ENCODE measurements around the gene KRTAP1-1.
A peak's percentile ranks its signal among the peaks of the same experiment; 100 is the strongest.

Gene KRTAP1-1

DNA sequence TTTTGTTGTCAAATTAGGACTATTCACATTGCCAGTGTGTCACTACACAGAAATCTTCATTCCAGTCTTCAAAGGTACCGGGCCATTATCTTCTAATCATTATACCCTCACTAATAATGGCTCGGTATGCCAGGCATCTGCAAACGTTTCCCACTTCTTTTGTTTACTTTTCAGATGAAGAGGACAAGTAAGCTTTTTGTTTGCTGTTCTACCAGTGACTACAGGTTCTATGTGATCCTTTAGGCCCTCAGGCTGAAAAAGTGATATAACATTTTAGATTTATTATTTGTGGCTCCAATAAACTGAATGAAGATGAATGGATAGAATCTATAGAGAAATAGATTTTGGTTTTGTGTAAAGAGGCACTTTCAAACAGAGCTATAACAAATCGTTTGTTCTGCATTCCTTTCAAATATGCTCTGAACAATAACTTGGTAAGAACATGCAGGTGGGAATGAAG is 31.9 kb downstream of the KRTAP1-1 start:
- no peak for DNase-seq

DNA sequence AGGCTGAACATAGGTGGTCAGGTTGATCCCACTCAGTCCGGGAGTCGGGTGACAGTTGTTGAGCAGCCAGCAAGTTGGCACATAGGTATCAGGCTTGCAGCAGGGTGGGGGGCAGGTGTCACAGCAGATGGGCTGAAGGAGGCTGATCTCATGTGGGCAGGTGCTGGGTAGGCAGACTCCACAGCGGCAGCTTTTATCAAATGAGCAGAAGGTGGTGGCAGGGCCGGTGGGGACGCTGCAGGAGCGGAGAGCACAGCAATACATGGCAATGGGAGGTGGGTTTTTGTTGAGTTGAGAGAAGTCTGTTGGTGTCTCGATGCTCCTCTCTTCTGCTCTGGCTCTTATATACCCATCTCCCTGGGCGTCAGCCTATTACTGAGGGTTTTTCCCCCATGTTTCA is 32.4 kb downstream of the KRTAP1-1 start, which contains the start of gene KRTAP3-1:
Gene KRTAP3-1 (minus strand): TSS at position 318 of the 400 bp plus-strand sequence. CDS start 54 bp downstream, at position 264.
- DNase-seq = peak; percentile 72

DNA sequence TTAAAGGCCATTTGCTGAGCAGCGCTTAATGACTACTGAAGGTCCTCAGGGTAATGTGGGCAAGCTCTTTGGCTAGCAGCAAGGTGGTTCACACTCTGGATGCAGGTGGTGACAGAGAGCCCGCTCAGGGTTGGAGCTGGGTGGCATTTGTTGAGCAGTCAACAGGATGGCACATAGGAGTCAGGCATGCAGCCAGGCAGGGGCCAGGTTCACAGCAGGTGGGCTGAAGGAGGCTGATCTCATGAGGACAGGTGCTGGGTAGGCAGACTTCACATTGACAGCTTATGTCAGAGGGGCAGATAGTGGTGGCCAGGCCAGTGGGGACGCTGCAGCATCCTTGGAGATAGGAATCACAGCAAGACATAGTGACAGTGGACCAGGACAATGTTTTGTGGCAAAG is 36.9 kb downstream of the KRTAP1-1 start:
- no peak for DNase-seq

DNA sequence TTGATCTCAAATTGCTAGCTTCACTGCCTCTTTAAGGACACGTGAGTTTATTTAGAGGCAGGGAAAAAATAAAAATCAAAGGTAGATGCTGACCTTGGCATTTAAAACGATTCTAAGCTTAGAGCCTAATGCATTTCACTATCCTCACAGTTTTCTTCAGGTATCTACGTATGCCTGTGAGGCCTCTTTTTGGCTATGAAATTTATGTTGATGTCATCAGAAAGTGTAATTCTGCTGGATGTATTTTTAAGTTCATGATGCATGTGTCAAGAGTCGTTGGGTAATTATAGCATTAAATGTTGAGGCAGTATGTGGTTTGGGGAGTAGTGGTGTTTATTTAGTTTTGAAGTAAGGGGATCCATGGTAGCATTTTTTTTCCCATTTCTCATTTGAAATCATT is 37.3 kb downstream of the KRTAP1-1 start:
- DNase-seq = no peak

DNA sequence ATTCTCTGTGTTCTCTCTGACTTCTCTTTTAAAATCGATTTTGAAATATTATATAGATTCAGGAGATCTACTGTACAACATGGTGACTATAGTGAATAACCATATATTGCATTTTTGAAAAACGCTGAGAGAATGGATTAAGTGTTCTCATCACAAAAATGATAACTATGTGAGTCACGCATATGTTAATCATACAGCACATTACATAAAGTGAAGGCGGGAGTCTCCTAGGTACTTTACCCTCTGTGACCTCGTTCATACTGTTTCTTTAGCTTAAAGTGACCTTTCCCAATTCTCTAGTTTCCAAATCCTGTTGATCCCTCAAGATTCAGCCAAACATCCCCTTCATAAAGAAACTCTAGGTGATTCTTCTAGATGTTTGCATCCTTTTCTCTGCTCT is 38.4 kb downstream of the KRTAP1-1 start:
- no peak for DNase-seq

DNA sequence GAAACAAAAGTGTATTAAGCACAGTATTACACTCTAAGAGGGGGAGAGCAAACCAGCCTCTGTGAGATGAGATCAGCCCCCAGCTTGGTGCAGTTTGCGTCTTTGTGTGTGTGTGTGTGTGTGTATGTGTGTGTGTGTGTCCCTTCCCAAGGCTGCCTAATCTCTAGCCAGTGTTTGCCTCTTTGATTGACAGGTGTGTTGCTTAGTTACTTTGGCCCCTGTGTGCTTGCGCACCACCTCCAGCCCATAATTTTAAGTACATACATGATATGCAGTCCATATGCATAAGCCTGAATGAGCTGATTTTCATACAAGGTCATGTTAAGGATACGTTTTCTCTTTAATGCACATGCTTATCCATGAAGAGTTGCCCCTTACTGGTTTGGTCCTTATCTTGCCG is 39.5 kb downstream of the KRTAP1-1 start:
- no peak for DNase-seq

DNA sequence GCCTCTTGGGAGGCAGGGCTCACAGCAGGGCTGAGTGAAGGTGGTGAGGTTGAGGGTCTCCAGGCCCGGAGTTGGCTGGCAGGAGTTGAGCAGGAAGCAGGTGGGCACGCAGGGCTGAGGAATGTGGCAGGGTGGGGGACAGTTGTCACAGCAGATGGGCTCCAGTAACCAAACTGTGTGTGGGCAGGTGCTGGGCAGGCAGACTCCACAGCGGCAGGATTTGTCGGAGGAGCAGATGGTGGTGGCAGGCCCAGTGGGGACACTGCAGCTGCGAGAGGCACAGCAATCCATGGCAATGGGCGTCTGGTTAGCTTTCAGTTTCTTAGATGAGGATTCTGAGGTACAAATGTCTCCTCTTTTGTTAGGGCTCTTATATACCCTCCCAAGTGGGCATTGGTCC is 41.7 kb downstream of the KRTAP1-1 start, which contains the start of gene KRTAP3-2:
Gene KRTAP3-2 (minus strand): TSS at position 344 of the 400 bp plus-strand sequence. CDS start 53 bp downstream, at position 291.
- peak; percentile 6 for DNase-seq

DNA sequence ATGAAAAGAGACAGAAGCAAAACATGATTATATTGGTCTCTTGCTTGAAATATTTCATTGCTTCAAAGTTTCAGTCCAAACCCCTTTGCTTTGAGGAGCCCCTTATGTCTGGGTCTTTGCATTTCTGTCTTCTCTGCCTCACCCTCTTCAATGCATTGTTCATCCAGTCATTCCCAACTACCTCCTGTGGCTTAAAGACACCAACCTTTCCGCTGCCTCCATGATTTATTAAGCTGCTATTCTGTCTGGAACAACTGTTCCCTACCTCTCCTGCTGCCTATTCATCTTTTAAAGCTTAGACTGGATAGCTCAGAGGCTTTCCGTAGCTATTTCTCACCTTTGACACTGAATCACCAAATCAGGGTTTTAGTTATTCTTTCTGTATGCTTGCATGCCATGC is 43.9 kb downstream of the KRTAP1-1 start:
- no peak for DNase-seq

DNA sequence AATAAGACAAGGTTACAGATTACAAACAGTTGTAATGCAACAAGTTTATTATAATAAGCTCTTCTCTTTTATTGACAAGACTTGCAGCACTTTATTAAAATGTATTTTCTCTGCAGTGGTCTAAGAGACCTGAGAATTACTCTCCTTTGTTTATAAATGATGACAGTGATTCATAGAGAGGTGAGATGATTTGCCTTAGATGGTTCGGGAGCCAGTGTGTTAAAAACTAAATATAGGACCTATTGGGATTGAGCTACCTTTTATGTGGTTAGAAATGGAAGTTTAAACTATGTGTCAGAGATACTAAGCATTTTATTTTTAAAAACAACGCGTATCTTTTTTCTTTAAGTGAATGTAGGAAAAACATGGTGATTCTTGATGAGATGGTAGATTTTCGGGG is 44.4 kb downstream of the KRTAP1-1 start:
- no peak for DNase-seq

DNA sequence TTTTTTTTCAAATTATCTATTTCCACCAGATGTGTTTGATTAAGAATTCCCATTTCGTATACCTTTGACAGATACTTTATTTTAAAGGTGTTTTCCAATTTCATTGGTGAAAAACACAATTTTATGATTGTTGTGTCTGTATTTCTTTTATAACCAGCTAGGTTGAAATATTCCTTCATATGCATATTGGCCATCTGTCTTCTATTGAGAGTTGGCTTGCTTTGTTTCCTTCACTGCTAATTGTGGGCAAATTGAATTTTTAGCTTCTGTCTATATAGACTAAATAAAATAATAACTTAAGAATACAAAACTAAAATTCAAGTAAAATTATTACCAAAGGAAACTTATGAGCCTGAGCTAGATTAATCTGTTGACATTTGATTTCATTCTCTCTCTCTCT is 46.1 kb downstream of the KRTAP1-1 start:
- DNase-seq = no peak

DNA sequence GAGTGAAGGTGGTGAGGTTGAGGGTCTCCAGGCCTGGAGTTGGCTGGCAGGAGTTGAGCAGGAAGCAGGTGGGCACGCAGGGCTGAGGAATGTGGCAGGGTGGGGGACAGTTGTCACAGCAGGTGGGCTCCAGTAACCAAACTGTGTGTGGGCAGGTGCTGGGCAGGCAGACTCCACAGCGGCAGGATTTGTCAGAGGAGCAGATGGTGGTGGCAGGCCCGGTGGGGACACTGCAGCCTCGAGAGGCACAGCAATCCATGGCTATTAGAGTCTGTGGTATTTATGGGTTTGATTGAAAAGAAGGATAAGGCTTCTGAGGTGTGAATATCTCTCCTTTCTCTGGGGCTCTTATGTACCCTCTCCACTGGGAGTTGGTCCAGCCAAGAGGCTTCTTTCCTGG is 47.4 kb downstream of the KRTAP1-1 start, which contains the start of gene KRTAP3-3:
Gene KRTAP3-3 (minus strand): TSS at position 326 of the 400 bp plus-strand sequence. CDS start 67 bp downstream, at position 259.
- no peak for DNase-seq

DNA sequence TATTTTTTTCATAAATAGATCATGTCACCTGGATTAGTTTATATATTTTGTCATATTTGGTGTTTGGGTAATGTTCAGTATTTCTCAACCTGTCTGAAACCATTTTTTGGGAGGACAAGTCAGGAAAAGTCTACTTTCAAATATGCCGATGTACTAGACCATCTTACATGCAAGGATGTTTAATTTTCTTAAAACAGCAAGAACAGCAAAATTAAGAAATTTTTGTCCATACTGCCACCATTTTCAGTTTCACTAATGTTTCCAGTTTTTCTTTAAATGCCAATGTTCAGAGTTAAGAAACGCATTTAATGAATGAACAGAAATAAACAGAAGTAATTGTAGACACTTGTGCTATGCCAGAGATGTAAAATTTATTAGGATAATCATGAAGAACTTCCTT is 48.2 kb downstream of the KRTAP1-1 start:
- no peak for DNase-seq

DNA sequence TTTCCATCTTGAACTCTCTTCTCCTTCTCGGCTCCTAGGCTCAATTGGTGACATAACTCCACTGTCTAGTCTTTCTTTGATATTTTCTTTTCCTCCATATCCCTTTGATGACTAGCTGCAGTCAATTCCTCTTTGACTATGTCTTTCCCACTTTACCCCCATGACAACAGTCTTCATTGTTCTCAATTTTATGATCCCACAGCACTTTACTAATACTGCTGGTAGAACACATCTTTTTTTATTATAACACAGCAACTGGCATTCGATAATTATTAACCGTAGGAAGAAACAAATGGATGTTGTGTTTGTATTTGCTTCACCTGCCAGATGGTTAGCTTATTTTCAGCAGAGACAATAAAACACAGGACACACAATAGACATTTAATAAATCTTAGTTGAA is 48.6 kb downstream of the KRTAP1-1 start:
- DNase-seq = no peak

All from NCI-H2171 treated with DMSO at 0.1 percent for 48 hours (cell line).